Stimulated activated CD8-positive, alpha-beta memory T cell treated with anti-CD3 and anti-CD28 coated beads, Interleukin-12 subunit alpha, Interleukin-12 subunit beta, amount 100 ng/mL, for 24 hours (primary cell): ENCODE data around the gene HACE1.

Experiments used
- DNase-seq: peaks from one replicate; pipeline ENCODE4 v3.0.0-alpha.2; 2020; ENCODE audit errors: extremely low read depth

The HACE1 gene

DNA sequence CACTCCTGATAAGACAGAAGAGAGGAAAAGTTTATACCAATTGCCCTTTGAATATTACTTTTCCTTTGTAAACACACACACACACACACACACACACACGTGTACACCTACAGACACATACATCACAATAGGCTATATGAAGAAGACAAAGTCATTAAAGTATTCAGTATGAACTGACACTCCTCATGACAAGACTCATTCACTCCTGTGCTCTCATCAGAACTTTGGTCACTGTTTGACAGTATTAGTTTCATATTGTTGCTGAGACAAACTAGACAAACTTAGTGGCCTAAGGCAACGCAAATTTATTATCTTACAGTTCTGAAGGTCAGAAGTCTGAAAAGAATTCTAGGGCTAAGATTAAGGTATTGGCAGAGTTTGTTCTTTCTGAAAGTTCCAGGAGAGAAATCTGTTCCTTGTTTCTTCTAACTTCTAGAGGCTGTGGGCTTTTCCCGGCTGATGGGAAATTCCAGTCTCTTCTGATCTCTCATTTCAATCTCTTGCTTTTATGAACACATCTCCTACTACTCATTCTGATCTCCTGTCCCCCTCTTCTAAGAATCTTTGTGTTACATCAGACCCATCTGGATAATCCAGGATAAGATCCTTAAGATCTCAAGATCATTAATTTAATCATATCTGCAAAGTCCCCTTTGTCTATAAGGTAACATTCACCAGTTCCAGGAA, 171.3 kb downstream of the HACE1 start:
- DNase-seq, result no peak

DNA sequence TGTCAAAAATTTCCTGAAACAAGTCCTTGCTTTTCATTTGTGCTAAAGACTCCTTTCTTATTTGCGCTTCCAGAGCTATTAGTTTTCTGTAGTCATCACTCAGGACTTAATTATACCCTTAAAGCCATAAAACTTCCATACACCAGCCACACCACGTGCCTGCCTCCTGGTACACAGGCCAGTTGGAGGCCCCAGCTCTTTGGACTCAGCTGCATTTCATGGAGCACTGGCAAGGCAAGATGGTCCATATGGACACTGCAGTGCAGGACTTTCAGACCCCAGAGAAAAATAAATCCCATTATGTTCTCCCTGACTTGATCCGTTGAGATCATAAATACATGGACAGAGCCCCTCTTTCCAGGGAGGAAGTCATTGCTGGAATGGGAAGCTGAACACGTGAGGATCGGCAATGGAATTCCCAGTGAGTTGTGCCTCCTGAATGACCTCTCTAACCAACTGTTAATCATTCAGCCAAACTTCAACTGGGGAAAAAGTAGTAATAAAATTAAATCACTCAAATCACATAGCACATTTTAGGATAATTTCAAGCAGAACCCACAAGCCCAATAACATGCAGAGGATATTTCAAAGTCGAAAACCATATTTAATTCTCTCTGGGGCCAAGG, 173.1 kb downstream of the HACE1 start:
- no peak for DNase-seq

DNA sequence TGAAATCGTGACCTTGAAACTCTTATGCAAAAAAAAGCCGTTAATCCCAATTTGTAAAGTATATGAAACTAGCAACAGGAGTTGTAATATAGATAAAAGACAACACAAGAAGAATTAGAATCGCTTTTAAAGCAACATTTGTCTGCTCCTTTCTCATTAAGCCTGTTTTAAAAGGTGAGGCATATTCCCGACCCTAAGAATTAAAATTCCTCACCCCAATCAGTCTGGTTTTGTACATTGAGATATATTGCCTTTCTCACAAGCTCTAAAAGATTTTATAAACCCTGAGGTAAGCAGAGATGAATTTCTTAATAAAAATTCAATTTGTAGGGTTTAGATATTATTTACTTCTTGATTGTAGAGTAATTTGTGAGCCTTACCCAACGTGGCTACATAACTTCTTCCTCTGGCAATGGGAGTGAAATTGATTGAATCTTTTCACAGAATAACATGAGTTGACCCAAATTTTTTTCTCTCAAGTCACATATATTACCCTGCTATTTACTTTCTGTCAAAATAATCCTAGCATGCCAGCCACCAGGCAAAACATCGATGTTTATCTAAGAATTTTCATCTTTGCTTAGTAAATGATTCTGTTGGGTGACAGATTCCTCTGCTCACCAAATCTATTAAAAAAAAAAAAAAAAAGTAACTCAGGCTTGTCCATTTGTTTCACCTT, 173.7 kb downstream of the HACE1 start:
- no peak for DNase-seq

DNA sequence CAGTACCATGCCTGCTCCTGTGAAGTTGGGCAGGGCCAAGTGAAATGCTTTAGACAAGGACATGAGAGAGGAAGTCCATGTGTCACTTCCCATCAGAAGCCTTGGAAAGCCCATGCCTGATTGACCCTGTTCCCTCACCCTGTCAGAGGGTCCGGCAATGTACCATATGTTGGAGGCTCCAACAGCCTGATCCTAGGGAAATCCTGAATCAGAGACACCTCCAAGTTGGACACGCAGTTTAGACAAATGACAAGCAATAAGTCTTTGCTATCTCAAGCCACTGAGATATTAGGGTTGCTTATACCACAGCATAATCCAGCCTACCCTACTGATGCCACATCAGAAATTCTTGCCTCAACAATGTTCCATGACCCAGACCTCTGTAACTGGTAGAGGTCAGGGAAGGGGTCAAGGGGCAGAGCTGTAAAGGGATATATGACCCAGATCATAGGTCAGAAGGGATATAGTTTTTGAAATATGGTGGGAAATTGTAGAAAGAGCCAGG, 174.8 kb downstream of the HACE1 start:
- DNase-seq, result no peak

DNA sequence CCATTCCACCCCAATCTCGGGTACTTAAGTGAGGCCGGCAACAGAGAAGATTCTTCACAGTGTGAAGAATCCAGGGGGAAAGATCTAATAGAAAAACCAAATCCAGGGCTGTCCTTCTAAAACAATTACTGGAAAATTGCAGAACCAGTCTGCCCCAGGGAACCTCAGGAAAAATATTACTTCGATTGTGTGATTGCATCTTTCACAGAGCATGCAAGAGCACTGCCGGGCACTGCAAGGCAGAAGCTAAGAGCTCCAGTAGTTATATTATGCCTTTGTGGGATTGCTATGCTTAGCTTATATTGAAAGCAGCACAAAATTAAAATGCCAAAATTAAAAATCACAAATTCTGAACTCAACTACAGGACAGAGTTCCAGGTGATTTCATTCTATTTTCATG, 175.9 kb downstream of the HACE1 start:
- no peak for DNase-seq

DNA sequence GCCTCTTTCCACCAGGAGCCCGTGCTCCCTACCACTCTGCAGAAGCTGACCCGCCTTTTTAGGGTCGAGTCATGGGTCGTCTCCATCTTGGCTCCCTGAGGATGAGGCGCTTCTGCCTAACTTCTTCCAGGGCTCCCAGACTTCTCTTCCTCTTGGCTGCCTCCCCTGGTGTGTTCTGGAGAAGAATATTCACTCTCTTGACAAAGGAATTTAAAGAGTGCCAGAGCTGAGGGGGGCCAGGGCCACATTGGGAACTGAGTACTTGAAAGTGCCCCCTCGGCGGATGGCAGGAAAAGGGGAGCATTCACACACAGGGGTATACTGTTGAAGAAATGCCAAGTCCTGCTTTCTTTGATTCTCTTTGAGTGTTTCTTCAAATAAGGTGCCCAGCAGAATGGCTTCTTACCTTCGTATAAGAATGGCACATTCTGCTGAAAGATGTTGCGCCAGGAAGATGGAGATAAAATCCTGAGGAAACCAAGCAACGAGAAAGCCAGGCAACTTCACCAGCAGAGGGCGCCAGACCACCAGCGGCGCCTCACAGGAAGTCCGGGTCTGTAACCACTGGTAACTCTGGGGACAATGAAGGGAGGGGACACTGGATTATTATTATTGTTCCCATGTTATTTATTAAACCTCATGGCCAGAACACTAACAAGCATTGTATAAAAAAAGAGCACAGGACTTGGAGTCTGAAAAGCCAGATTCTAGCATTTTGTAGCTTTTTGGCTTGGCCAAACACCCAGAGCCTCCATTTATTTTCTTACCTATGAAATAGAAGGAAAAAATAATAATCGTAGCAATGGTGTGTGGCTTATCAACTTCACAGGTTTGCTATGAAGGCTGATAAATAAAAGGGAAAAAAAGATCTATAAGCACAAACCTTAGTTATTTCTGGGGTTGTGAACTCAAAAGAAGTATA, 176.7 kb downstream of the HACE1 start:
- DNase-seq, result peak; percentile 24

DNA sequence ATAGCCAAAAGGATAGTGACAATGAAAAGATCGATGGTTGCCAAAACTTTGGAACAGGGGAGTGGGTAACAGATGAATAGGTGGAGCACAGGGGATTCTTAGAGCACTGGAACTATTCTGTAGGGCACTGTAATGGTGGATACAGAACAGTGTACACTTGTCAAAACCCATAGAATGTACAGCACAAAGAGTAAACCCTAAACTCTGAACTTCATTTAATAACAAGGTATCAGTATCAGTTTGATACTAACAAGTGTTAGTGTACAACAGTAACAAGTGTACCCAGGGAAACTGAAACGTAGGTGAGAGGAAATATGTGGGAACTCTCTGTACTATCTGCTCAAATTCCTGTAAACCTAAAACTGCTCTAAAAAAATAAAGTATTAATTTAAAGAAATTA, 179.2 kb downstream of the HACE1 start:
- no peak for DNase-seq

DNA sequence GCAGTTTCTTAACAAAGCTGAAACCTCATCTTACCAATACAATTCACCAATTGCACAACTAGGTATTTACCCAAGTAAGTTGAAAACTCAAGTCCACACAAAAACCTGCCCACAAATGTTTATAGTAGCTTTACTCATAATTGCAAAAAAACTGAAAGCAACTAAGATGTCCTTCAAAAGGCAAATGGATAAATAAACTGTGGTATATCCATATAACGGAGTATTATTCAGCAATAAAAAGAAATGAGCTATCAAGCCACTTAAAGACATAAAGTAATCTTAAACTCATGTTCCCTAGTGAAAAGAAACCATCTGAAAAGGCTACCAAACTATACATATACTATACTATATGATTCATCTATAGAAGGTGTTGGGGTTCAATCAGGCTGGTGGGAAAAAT, 179.7 kb downstream of the HACE1 start:
- no peak for DNase-seq
